Bronchial epithelial cell (primary cell): Measurements from ENCODE around the gene HPX. TPM values are rescaled to one million over a fixed set of nuclear protein-coding genes. Genes with fewer than 3 reads are reported as not detected.

Experiments used
- DNase-seq: peaks from one replicate; pipeline ENCODE4 v3.0.0-alpha.2; 2010; ENCODE audit warnings: low read depth
- FAIRE-seq: peaks from 2 replicates; lab custom pipeline; 2011; peaks lifted over from hg19 to GRCh38; lab: Jason Lieb, UNC
- H3K27me3 ChIP-seq: 2 replicates; pipeline ENCODE4 v1.5.1; 2011; ENCODE audit warnings: low read length; ENCODE audit not compliant: control insufficient read depth, insufficient read depth
- H3K36me3 ChIP-seq: 2 replicates; pipeline ENCODE4 v1.5.1; 2011; ENCODE audit warnings: low read length; ENCODE audit not compliant: control insufficient read depth, insufficient read depth
- H3K4me3 ChIP-seq: 2 replicates; pipeline ENCODE4 v1.5.1; 2011; ENCODE audit warnings: mild to moderate bottlenecking, low read depth, low read length, control low read depth
- total RNA-seq: library from RNA; depleted of rRNA; stranded (reverse); fragments of >200 nt; gene quantifications from 2 replicates; pipeline ENCODE4 v1.2.1, GENCODE V29; 2014
- TF ChIP-seq, protein P1 (sequence below): IDR thresholded peaks from 2 replicates; pipeline ENCODE4 v1.5.1; 2011; ENCODE audit warnings: mild to moderate bottlenecking, moderate library complexity, low read length, control low read depth, inconsistent platforms; ENCODE audit not compliant: insufficient read depth, severe bottlenecking

Gene HPX
- total RNA-seq, 1 donor from 2014 or later: 0.26 TPM

DNA sequence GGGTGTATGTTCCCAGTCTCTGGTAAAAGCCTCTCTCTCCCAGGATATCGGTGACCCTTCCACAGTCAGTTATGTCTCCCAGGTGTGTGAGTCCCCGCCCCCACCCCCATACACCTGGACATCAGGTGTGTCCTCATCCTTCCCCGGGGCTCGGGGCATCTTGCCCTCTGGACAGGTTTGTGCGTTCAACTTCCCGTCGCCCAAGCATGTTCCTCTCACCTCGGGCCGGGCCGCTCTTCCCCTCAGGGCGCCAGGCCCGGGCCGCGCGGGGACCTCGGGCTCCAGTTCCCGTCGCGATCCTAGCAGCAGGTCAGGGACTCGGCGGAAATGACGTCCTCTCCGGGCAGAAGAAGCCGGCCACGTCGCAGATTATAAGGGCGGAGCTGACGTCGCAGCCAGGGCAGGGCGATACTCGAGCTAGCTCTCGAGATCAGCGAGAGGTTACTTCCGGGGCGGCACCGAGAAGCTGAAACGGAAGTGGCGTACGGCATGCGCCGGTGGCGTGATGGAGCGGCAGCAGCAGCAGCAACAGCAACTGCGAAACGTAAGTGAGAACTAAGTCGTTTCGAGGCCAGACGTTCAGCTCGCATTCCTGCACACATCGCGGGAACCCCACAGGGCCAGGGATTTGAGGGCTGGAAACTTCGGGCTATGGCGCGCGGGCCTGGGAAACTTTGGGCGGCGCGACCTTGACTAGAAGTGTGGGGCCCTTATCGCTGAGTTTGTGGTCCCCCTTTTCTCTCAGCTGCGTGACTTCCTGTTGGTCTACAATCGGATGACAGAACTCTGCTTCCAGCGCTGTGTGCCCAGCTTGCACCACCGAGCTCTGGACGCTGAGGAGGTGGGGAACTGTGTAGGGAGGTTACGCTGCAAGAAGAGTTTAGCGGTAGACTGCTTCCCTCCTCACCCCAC is 40.5 kb upstream of the HPX start, which contains the start of the genes ARFIP2 and TIMM10B:
ARFIP2 (minus strand) TSS at position 320 of the 912 bp plus-strand sequence. CDS start 910 bp downstream, outside the sequence.
TIMM10B (plus strand) TSS at position 490 of the 912 bp plus-strand sequence; CDS start at position 506, 16 bp downstream.
- TF ChIP-seq, protein P1, sequence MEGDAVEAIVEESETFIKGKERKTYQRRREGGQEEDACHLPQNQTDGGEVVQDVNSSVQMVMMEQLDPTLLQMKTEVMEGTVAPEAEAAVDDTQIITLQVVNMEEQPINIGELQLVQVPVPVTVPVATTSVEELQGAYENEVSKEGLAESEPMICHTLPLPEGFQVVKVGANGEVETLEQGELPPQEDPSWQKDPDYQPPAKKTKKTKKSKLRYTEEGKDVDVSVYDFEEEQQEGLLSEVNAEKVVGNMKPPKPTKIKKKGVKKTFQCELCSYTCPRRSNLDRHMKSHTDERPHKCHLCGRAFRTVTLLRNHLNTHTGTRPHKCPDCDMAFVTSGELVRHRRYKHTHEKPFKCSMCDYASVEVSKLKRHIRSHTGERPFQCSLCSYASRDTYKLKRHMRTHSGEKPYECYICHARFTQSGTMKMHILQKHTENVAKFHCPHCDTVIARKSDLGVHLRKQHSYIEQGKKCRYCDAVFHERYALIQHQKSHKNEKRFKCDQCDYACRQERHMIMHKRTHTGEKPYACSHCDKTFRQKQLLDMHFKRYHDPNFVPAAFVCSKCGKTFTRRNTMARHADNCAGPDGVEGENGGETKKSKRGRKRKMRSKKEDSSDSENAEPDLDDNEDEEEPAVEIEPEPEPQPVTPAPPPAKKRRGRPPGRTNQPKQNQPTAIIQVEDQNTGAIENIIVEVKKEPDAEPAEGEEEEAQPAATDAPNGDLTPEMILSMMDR: no peak
- Histone ChIP-seq H3K36me3 (peaks cover 24% of the 10 kb centered on the region), H3K4me3 (peak within 1 kb of the TSS; percentile 75), H3K27me3 (no peaks in the 10 kb centered on the region)
- DNase-seq: peak; percentile 95
- no peak for FAIRE-seq

DNA sequence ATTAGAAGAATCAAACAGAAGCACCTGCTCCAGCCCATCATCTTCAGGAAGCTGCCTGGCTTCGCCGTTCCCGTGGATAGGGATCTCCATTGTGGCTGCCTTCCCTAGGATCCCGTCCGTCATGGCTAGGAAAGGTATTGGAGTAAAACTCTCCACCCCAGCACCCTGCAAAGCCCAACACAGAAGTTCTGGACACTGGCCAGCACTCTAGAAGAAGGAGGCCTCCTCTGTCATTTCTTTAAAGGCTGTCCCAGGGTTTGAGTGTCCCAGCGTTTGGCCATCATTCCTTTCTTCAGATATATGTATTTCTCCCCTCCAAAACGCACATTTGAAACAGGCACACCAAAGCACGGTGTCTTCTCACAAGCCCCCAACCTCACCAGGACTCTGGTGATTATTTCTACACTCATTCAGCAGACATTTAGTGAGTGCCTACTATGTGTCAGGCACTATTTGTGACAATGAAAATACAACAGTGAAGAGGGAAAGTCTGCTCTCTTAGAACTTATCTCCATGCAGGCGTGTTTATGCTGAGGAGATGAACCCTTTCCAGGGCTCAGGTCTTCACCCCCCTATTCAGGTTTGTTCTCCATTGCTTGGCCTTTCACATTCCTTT is 39.6 kb upstream of the HPX start:
- Histone ChIP-seq H3K27me3 (no peaks in the 10 kb centered on the region), H3K36me3 (peaks cover 22% of the 10 kb centered on the region), H3K4me3 (peak overlapping the region; percentile 75)
- TF ChIP-seq, protein P1: no peak
- no peak for FAIRE-seq
- no peak for DNase-seq

DNA sequence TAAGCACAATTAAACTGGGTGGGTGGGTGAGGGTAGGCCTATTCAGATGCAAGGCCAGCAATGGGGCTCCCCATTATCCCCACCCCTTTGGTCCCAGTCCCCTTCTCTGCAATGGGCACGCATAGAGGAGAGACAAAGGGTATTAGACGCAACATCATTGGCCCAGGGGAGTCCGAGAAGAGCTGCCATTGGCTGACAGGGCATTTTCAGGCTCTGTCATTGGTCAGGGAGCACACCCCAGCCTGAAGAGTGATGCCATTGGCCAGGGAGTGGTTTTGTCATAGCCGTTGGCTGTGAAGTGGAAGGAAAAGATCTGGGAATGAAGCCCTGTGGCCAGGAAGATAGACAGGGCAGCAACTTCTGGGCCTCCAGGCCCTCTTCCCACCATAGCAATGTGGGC is 35.8 kb upstream of the HPX start:
- FAIRE-seq: no peak

DNA sequence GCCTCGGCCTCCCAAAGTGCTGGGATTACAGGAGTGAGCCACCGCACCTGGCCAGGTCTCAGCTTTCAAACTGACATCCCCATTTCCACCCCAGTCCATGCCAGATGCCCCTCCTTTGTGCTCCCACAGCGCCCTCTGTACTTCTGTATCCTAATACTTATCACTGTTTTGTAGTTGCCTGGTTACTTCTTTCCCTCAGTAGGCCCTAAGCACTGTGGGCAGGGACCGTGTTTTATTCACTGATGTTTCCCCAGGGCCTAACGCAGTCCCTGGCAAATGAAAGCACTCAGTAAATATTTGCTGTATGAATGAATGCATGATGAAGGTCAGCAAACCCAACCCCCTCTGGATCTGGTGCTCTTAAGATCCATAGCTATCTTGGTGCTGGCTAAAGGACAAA is 35.1 kb upstream of the HPX start:
- FAIRE-seq: no peak
- Histone ChIP-seq H3K4me3 (no peak overlapping the region), H3K36me3 (peaks cover 19% of the 10 kb centered on the region), H3K27me3 (no peaks in the 10 kb centered on the region)
- DNase-seq: no peak
- TF ChIP-seq, protein P1: no peak

More for the DNA sequence above, 35.8 kb upstream of the HPX start:
- TF ChIP-seq, protein P1: no peak
- Histone ChIP-seq H3K4me3 (no peak overlapping the region), H3K36me3 (peaks cover 19% of the 10 kb centered on the region), H3K27me3 (no peaks in the 10 kb centered on the region)
- DNase-seq: no peak

DNA sequence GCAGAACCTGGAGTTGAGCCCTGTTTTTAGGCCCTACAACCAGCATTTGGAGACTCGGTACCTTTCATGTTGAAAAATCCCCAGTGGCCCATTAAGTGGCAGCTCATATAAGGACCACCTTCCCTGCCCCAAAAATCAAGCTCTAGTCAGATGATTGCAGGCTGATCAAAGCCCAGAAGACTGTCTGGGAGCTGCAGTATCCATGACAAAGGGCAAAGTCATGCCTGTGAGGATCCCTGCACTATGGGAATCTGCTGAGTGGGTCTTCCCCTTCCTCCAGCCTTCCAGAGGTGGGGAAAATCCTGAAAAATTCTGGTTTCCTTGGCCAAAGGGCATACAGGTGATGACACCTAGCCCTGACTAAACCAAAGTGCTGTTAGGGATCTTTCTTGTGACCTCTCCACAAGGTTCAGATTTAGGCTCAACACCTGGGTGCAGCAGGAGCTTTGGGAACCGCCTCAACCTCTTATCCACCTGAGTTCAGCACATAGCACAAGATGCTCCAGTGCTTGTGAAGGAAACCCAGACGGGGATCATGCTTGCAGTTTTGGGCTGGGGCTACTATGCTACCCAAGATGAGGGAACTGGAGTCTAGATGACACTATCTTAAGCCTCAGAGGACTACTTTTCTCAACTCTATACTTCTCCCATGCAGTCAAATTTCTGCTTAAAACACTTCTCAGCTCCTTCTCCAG is 34.2 kb upstream of the HPX start:
- Histone ChIP-seq H3K4me3 (no peak overlapping the region), H3K27me3 (no peaks in the 10 kb centered on the region), H3K36me3 (peaks cover 19% of the 10 kb centered on the region)
- FAIRE-seq: no peak
- TF ChIP-seq, protein P1: no peak
- DNase-seq: no peak
